HepG2 (cell line): Measurements from ENCODE around the gene FAM83C. TPM values are rescaled to one million over a fixed set of nuclear protein-coding genes. Genes with fewer than 3 reads are reported as not detected.

Experiments used
- AHDC1 ChIP-seq: sonication (generic); formaldehyde crosslinking; IDR thresholded peaks from 2 replicates; pipeline ENCODE4 v1.5.1; 2020; ENCODE audit warnings: mild to moderate bottlenecking, missing genetic modification reagents, borderline replicate concordance
- GATAD1 ChIP-seq: IDR thresholded peaks from 2 replicates; pipeline ENCODE4 v1.6.1; 2016; ENCODE audit warnings: missing genetic modification reagents, missing compliant biosample characterization
- KAT7 ChIP-seq: IDR thresholded peaks from 2 replicates; pipeline ENCODE4 v1.6.1; 2018; ENCODE audit warnings: borderline replicate concordance, missing compliant biosample characterization
- KAT8 ChIP-seq: IDR thresholded peaks from 2 replicates; pipeline ENCODE4 v1.6.1; 2016; ENCODE audit warnings: missing genetic modification reagents, missing compliant biosample characterization
- KMT2B ChIP-seq: IDR thresholded peaks from 2 replicates; pipeline ENCODE4 v1.6.1; 2016; ENCODE audit warnings: missing genetic modification reagents, missing compliant biosample characterization
- MED1 ChIP-seq: sonication (generic); formaldehyde crosslinking; IDR thresholded peaks from 2 replicates; pipeline ENCODE4 v1.4.0; 2020; ENCODE audit warnings: missing genetic modification reagents
- NFAT5 ChIP-seq: sonication (generic); formaldehyde crosslinking; IDR thresholded peaks from 2 replicates; pipeline ENCODE4 v1.4.0; 2020; ENCODE audit warnings: missing genetic modification reagents
- REXO4 ChIP-seq: sonication (generic); formaldehyde crosslinking; IDR thresholded peaks from 2 replicates; pipeline ENCODE4 v1.8.0; 2022; ENCODE audit warnings: missing genetic modification reagents, mild to moderate bottlenecking, borderline replicate concordance
- TARDBP ChIP-seq: sonication (generic); formaldehyde crosslinking; IDR thresholded peaks from 2 replicates; pipeline ENCODE4 v1.8.0; 2022; ENCODE audit warnings: mild to moderate bottlenecking, missing genetic modification reagents
- ZBTB49 ChIP-seq: sonication (generic); formaldehyde crosslinking; IDR thresholded peaks from 2 replicates; pipeline ENCODE4 v1.4.0; 2020; ENCODE audit warnings: missing genetic modification reagents, borderline replicate concordance
- ZNF577 ChIP-seq: sonication (generic); formaldehyde crosslinking; IDR thresholded peaks from 2 replicates; pipeline ENCODE4 v1.4.0; 2020; ENCODE audit warnings: mild to moderate bottlenecking, low read depth, missing genetic modification reagents, borderline replicate concordance
- polyA plus RNA-seq, 8 experiments: library from polyadenylated mRNA; depleted of rRNA in 3 of 8; stranded (reverse) in 7 of 8; unstranded in 1 of 8; fragments of >200 nt; fragmentation: Illumina TruSeq in 4 of 8; extraction: Trizol in 4 of 8; gene quantifications; 2 replicates each; pipeline versions ENCODE4 v1.2.1 to v1.2.3, GENCODE V29; 2011 to 2016; ENCODE audit warnings: low read depth in 4 of 8, missing spikeins in 1 of 8, mixed read lengths in 1 of 8; ENCODE audit not compliant: insufficient read depth in 1 of 8
- total RNA-seq, 5 experiments: library from RNA; depleted of rRNA; stranded (reverse); fragments of >200 nt; fragmentation: Illumina TruSeq; extraction: Trizol; gene quantifications; 2 replicates each; pipeline ENCODE4 v1.2.3, GENCODE V29; 2016; ENCODE audit warnings: low read depth in 1 of 5

Gene FAM83C
- total and polyA plus RNA-seq, 2 of the 13 experiments (the other 11 are each of a cell fraction or from before 2014, with no cell fraction given): 0.04 TPM; not detected in 1

- TF ChIP-seq AHDC1: no peak
- TF ChIP-seq NFAT5 (CRISPR knock-in tag): no peak
- TF ChIP-seq KMT2B (CRISPR knock-in tag): no peak
- no peak for TF ChIP-seq ZNF577
- TF ChIP-seq TARDBP (CRISPR knock-in tag): no peak; the same call in 1 of the 2 replicates
- TF ChIP-seq KAT8: no peak
- TF ChIP-seq ZBTB49 (CRISPR knock-in tag): no peak
- TF ChIP-seq REXO4: no peak
- TF ChIP-seq GATAD1 (CRISPR knock-in tag): no peak
- TF ChIP-seq KAT7: no peak
- 0 out of 2 replicates have a peak, but pooled peaks have one; percentile 14 for TF ChIP-seq MED1
These were observed 1.4 kb upstream of the FAM83C start (continued) for GRCh38 chr20:35293303-35294292.
